GM19351 (cell line): ENCODE measurements around the gene RGS18.
"Not testable (repeated sequence)": the region's sequence is repeated elsewhere in the genome, so short reads cannot be mapped to it uniquely, and the experiment has no call there.

Source experiments
- ATAC-seq: cut with Tn5 transposase; IDR thresholded peaks from one replicate; pipeline ENCODE4 v1.9.1; 2021; ENCODE audit warnings: mild to moderate bottlenecking, moderate library complexity; ENCODE audit not compliant: unreplicated experiment

RGS18 gene

DNA sequence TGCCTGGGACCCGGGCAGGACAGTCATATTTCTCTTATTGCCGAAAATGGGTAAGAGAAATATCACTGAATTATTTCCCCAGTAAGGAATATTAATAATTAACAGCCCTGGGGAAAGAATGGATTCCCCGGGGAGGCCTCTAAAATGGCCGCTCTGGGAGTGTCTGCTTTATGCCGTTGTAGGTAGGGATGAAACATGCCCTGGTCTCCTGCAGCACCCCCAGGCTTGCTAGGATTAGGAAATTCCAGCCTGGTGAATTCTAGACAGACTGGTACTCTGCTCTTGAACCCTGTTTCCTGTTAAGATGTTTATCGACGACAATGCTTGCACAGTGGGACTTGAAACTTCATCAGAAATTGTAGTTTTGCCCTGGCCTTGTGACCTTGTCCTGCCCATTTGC is 6.7 kb downstream of the RGS18 start:
- ATAC-seq, result not testable (repeated sequence)

GRCh38 chr1:192167011-192167410 is 8.7 kb downstream of the RGS18 start:
- no peak for ATAC-seq

- no peak for ATAC-seq
Observed at GRCh38 chr1:192167911-192168700, 9.8 kb downstream of the RGS18 start.

DNA sequence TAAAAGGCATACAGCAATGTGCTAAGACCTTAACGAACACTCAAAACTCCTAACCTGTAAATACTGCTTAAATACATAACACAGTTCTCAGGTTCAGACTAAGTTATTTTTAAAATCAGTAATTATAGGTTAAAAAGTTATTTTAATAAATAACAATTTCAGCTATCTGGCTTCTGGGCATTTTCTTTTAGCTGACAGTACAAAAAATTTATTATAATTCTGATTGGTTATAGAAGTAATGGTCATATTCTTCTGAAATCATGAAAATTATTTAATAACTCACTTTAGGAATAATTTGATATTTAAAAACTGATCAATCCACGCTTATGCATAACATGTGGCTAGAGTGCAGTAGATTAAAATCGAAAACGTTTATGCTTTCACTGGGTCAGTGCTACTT is 10.7 kb downstream of the RGS18 start:
- ATAC-seq, result no peak

DNA sequence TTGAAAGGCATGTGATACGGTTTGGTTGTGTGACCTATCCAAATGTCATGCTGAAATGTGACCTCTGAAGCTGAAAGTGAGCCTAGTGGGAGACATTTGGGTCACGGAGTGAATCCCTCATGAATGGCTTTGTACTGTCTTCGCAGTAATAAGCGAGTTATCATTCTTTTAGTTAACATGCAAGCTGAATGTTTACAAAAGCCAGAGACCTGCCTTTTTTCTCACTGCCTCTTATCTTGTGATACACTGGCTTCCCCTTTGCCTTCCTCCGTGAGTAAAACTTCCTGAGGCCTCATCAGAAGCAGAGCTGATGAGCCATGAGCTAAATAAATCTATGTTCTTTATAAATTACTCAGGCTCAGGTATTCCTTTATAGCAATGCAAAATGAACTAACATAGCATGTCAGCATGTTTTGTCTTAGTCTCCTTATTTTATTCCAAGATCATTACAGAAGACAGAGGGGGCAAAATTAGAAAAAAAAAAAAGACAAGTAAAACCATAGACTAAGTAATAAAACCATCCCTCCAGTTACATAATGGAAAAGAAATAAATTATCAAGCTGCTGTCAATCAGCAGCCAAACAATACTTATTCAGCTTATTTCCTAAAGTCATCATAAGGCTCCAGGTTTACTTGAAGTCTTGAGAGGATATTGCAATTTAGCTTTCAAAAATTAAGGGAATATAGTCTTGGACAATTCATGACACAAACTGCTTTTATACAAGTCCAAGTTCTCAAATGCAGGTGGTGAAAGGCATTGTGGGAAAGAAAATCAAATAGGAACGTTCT is 12.1 kb downstream of the RGS18 start:
- ATAC-seq, result no peak

GRCh38 chr1:192171123-192171522 is 12.9 kb downstream of the RGS18 start:
- no peak for ATAC-seq

DNA sequence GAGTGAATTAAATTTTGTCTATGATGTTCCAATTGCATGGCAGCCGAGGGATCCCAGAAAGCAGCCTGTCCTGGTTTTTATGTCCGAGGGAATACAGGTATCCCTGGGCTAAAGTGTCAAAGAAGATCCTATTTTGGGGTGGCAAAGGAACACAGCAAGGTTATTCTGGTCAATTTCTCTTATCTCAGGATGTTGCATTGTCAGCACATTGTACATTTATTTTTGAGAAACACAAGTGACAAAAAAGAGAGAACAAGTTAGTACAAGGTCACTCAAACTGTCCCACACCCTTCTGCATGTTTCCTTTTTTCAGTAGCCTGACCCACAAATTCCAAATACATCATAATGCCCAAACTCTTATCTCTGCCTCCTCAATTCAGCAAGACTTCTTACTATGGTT is 17.7 kb downstream of the RGS18 start:
- ATAC-seq, result no peak

DNA sequence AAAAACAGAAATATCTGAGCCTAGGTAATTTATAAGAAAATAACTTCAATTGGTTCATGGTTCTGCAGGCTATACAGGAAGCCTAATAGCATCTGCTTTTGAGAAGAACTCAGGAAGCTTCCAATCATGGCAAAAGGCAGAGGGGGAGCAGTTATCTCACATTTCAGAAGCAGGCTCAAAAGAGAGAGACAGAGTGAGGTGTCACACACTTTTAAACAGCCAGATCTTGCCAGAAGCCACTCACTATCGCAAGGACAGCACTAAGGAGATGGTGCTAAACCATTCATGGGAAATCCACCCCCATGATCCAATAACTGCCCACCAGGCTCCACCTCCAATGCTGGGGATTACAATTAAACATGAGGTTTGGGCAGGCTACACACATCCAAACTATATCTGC is 25.5 kb downstream of the RGS18 start:
- no peak for ATAC-seq

- no peak for ATAC-seq
Observed at GRCh38 chr1:192186197-192186596, 27.9 kb downstream of the RGS18 start.

GRCh38 chr1:192190066-192190465 is 31.8 kb downstream of the RGS18 start:
- no peak for ATAC-seq

GRCh38 chr1:192201303-192201702 is 43.0 kb downstream of the RGS18 start:
- no peak for ATAC-seq

DNA sequence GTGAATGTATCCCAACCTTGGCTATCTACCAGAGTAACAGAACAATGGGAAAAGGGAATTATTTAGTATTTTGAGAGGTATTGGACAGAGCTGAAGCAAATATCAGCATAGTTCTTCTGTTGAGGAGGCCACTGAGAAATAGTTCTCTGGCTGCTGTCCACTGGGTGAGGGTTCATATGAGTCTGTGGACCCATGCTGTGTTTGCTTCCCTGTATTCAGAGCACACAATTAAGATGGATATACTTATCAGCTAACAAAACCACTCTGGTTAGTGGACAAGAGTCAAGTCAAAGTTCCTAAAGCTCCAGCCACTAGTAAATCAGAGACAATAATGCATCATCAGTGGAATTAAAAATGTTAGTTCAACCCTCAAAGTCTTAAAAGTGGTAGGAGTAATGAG is 66.1 kb downstream of the RGS18 start:
- no peak for ATAC-seq

DNA sequence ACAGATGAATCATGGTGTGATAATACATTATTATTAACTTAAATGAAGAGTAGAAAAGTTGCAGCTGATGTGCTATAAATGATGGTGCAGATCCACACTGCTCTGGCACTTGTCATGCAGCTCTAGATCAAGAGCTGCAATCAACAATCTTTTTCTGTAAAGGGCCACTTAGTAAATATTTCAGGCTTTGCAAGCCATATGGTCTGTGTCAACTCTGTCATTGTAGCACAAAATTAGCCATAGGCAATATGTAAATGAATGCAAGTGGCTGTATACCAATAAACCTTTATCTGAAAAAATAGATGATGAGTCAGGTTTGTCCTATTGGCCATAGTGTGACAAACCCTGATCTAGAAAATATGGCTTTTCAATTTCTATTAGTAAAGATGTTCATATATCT is 66.6 kb downstream of the RGS18 start:
- no peak for ATAC-seq

GRCh38 chr1:192225266-192225665 is 67.0 kb downstream of the RGS18 start:
- ATAC-seq, result no peak

DNA sequence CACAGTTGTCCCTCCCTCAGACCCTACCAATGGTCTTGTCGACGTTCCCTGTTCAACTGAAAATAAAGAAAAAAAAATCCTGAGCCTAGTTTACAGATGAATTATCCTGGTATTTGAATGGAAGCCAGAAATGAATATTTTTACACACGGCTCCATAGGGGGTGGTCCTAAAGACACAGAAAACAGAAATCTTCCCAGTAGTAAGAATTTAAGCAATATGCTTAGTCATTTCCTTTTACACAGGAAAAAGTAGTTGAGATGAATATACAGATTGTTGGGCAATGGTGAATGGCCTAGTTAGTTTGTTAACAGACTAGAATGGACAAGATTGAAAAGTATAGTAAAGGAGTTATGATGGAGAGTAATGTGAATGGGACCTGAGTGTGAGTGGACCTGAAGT is 67.4 kb downstream of the RGS18 start:
- no peak for ATAC-seq

DNA sequence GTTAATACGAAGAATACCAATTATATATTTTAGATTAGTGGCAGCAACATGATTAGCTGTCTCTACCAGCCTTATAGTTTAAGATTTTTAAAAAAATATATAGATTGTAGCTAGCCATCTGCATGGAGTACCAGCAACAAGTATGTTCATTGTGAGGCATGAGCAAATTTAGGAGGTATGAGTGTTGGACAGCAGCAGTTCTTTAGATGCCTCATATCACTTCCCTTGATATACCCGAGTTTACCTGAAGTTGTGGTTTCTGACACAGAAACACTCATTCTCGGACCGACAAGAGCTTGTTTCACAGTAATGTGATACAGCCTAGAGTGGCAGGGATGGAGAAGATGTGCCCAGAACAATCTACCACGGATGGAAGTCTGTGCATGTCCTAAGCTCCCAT is 69.1 kb downstream of the RGS18 start:
- no peak for ATAC-seq

DNA sequence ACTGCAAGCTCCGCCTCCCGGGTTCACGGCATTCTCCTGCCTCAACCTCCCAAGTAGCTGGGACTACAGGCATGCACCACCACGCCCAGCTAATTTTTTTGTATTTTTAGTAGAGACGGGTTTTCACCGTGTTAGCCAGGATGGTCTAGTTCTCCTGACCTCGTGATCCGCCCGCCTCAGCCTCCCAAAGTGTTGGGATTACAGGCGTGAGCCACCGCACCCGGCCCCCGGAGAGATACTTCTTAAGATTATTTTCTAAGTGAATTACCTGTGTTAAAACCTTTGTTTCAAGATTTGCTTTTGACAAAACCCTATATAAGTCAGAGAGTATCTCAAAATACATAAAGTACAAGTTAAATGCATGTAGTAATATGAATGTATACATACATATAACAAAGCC is 69.7 kb downstream of the RGS18 start:
- not testable (repeated sequence) for ATAC-seq

- no peak for ATAC-seq
Observed at GRCh38 chr1:192232817-192233417, 74.7 kb downstream of the RGS18 start.

GRCh38 chr1:192235127-192235526 is 76.9 kb downstream of the RGS18 start:
- no peak for ATAC-seq
